ENCODE results near the gene PDIA2.

The PDIA2 gene

DNA sequence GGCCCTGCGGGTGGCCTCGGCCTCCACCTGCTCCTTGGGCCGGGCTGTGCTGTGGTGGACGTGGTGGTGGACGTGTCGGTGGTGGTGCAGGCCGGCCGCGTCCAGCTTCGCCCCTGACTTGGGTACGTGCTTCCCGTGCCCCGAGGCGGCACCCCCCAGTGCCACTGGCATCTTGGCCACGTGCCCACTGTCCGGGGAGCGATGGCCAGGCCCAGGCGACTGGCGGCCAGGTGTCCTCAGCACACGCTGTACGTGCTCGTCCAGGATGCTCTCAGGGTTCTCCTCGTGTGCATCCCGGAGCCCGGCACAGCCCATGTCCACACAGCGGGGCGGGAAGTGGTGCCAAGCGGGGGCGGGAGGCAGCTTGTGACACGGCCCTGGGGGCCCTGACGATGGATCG, 14.9 kb downstream of the PDIA2 start:
- TF ChIP-seq, protein P1, sequence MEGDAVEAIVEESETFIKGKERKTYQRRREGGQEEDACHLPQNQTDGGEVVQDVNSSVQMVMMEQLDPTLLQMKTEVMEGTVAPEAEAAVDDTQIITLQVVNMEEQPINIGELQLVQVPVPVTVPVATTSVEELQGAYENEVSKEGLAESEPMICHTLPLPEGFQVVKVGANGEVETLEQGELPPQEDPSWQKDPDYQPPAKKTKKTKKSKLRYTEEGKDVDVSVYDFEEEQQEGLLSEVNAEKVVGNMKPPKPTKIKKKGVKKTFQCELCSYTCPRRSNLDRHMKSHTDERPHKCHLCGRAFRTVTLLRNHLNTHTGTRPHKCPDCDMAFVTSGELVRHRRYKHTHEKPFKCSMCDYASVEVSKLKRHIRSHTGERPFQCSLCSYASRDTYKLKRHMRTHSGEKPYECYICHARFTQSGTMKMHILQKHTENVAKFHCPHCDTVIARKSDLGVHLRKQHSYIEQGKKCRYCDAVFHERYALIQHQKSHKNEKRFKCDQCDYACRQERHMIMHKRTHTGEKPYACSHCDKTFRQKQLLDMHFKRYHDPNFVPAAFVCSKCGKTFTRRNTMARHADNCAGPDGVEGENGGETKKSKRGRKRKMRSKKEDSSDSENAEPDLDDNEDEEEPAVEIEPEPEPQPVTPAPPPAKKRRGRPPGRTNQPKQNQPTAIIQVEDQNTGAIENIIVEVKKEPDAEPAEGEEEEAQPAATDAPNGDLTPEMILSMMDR (conservative IDR thresholded peaks at IDR 0.05), result no peak
- TF ChIP-seq ZFX (IDR thresholded peaks at IDR 0.05), result no peak
- H3K27ac ChIP-seq, result no peak overlapping the region

DNA sequence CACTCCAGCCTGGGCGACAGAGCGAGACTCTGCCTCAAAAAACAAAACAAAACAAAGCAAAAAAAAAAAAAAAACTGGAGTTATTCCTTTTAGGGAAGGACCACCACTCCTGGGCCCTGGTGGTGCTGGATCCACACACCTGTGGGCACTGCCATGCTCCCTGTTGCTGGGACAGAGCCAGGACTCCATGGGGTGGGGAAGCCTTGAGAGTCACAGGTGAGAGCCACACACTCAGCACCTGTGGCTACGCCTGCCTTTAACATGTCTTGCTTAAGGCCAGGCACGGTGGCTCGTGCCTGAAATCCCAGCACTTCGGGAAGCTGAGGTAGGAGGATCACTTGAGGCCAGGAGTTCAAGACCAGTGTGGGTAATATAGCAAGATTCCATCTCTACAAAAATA, 18.3 kb downstream of the PDIA2 start:
- no peak for TF ChIP-seq ZFX (IDR thresholded peaks at IDR 0.05)
- TF ChIP-seq, protein P1 (conservative IDR thresholded peaks at IDR 0.05), result no peak
- H3K27ac ChIP-seq, result no peak overlapping the region

DNA sequence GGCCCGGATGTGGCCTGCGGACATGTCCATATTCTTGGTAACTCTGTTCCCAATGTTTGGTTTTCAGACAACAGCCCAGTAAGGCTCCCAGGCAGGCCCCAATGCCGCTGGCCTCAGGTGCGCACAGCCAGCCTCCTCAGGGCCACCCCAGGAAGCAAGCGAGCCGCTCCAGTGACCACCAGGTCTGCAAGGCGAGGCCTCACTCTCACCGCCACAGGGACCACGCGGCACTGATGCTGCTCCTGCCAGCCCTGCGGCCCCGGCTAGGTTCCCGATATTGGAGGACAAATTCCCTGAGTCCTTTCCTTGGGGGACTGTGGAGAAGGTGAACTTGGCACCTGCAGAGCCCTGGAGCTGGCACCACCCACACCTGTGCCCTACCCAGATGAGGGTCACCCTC, 19.0 kb downstream of the PDIA2 start:
- H3K27ac ChIP-seq, result no peak overlapping the region
- TF ChIP-seq, protein P1 (conservative IDR thresholded peaks at IDR 0.05), result no peak
- TF ChIP-seq ZFX (IDR thresholded peaks at IDR 0.05), result no peak

DNA sequence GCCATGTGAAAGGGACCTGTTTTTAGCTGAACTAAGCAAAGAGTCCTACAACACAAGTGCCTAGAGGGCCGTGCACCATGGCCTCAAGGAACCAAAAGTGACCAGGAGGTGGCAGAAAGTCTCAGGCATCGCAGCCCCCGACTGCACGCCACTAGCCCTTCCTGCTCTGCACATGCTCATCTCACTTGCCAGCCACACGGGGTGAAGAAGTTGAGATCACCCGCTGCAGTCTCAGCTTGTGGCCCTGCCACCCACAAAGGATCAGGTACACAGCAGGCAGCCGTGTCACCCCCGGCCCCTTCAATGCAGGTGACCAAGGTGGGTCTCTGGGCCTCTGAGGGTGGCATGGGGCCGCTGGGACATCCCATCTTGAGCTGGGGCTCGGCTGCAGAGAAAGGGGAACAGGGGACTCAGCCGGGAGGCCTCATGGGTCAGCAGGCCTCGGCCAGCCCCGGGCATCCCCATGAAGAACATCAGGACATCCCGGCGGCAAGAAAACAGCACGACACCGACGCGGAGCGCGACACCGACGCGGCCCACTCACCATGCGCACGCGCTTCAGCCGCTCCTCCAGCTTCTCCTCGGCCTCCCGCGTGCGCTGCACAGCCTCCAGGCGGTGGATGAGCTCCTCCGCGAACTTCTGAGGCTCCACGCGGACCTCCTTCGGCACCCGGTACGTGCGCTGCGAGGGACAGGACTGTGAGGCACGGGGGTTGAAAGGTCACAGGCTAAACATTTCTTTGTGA, 21.0 kb downstream of the PDIA2 start:
- no peak for TF ChIP-seq ZFX (IDR thresholded peaks at IDR 0.05)
- TF ChIP-seq, protein P1 (conservative IDR thresholded peaks at IDR 0.05), result no peak
- H3K27ac ChIP-seq, result no peak overlapping the region

DNA sequence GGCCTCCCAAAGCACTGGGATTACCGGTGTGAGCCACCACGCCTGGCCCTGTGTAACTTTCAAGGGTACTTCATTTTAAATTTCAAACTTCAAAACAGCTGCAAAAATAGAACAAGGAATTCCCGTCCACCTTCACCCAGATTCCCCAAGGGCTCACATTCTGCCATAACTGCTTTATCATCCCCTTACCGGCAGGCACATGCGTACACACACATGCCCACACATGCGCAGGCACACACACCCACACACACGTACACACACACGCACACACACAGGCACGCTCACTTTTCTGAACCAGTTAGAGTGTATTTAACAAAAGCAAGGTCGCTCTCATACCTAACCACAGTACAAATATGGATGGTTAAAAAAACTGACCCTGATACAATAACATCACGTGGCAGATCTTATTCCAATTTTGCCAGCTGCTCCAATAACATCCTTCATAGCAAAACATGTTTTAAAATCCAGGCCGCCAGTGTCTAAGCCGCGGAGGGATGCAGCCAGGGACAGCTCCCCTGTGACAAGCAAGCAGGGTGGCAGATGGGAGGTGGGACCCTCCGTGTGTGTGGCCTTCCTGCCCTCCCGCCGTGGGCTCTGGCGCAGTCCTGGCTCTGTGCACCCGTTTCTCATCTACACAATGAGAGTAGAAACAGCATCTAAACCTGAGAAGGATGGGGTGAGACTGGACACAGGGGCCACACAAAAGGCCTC, 23.1 kb downstream of the PDIA2 start:
- no peak for TF ChIP-seq ZFX (IDR thresholded peaks at IDR 0.05)
- no peak overlapping the region for H3K27ac ChIP-seq

DNA sequence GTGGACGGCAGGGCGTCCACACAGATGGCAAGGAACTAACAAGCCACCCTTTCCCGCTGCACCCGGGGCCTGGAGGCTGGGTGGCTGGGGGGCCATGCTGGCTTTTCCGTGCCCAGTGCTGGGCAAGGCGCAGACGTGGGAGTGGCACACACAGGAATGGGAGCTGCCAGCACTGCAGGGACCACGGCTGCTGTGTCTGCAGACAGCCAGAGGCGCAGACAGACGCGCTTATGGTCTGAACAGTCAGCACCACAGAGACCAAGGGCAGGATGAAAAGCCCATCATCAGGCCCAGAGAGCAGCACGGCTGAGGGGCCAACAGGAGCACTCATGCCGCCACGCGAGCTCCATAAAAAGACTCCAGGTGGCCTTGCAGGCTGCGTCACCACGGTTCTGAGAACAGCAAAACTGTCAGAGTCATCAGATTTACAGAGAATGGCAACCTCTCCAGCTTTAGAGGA, 24.0 kb downstream of the PDIA2 start:
- TF ChIP-seq, protein P1 (conservative IDR thresholded peaks at IDR 0.05), result no peak
- no peak for TF ChIP-seq ZFX (IDR thresholded peaks at IDR 0.05)
- H3K27ac ChIP-seq, result no peak overlapping the region

DNA sequence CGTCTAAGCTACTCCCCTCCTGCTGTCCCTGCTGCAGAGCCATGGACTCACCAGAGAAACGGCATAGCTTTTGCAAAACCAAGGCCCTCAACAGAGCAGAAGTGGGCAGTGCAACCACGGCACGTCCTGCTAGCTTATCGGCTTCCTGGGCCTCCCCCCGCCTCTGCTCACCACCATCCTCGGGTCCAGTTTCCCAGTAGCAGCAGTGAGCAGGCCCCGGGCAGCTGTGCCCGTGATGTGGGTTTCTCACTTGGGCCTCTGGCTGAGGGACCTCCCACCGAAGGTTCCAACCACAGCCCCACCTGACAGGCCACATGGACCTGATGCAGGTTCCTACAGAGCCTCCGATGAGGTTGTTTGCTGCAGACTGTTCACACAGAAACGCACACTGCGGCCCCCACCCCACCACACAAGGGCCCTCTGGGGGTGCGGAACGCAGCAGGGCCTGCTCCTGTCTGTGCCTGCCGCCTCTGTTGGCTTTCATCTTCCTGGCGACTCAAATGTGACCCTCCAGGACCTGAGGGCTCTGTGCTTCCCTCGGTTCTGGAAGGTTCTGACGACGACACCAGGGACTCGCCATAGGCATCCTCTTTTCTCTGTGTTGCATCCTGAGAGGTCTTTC, 24.8 kb downstream of the PDIA2 start:
- TF ChIP-seq ZFX (IDR thresholded peaks at IDR 0.05), result no peak
- TF ChIP-seq, protein P1 (conservative IDR thresholded peaks at IDR 0.05), result no peak
- H3K27ac ChIP-seq, result no peak overlapping the region
